GM10248 (cell line): Measurements from ENCODE around the gene DNAJC18.

Source experiments
- CTCF ChIA-PET: fragments of 300-600 bp; sonication (Branson Sonifier 250); formaldehyde crosslinking; extraction: SDS; loops from one replicate; lab custom pipeline; 2021; ENCODE audit warnings: antibody characterized with exemption; lab: Yijun Ruan, JAX
- POLR2A ChIA-PET: fragments of 350-650 bp; sonication (Branson Sonifier 250); formaldehyde crosslinking; extraction: SDS; loops from one replicate; lab custom pipeline; 2020; ENCODE audit warnings: antibody characterized with exemption; lab: Yijun Ruan, JAX
- DNase-seq: peaks from one replicate; pipeline ENCODE4 v3.0.0; 2012; ENCODE audit errors: extremely low spot score
- TF ChIP-seq, protein P1 (sequence below): IDR thresholded peaks from 2 replicates; pipeline ENCODE4 v1.5.1; 2012; ENCODE audit warnings: mild to moderate bottlenecking, low read depth; ENCODE audit errors: extremely low read depth, missing control alignments, control extremely low read depth

The DNAJC18 gene

DNA sequence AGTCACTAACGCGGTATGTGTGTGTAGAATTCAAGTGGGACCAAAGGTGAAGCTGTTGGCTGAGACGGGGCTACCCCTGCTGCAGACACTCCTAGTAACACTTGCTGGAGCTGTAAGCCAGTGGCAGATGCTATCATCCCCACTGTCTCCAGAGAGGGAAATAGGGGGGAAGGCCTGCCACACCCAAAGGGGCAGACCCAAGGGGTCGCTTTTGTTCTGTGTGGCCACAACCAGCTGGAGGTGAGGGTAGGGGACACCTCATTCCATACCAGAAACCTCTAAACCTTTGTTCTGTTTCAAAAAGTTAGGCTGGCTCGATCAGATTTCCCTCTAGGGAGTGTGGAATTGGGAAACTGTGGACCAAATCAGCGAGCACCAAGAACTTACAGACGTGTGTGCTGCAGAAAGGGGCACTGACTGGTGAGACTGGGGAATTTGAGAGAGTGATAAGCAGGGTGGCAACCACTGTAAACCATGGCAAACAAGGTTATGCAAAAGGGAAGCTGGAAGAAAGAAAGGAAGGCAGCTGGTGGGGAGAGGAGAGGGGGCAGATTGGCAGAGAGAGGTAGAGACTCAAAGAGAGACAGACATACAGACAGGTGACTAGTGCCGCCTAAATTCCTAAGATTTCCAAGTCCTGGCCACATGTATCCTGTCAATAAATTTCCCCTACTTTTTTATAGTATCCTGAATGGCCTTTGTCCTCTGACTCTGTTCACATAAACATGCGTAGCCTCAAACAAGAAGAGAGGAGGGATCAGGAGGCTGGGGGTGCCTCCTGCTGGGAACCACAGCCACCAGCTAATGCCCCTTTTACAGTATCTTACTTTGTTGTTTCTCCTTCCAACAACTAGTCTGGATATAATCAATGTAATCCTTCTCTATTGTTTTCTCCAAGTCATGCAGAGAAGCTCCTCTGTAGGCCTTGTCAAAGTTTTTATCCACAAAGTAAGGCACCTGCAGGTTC, 19.8 kb downstream of the DNAJC18 start:
- CTCF ChIA-PET: interaction anchor here (1.0 to 18.1 kb wide), 15 partner anchors 8 to 347 kb away, joined by 3 to 504 read pairs (median 6); partner anchors contain the start of genes DNAJC18 and SPATA24
- TF ChIP-seq, protein P1, sequence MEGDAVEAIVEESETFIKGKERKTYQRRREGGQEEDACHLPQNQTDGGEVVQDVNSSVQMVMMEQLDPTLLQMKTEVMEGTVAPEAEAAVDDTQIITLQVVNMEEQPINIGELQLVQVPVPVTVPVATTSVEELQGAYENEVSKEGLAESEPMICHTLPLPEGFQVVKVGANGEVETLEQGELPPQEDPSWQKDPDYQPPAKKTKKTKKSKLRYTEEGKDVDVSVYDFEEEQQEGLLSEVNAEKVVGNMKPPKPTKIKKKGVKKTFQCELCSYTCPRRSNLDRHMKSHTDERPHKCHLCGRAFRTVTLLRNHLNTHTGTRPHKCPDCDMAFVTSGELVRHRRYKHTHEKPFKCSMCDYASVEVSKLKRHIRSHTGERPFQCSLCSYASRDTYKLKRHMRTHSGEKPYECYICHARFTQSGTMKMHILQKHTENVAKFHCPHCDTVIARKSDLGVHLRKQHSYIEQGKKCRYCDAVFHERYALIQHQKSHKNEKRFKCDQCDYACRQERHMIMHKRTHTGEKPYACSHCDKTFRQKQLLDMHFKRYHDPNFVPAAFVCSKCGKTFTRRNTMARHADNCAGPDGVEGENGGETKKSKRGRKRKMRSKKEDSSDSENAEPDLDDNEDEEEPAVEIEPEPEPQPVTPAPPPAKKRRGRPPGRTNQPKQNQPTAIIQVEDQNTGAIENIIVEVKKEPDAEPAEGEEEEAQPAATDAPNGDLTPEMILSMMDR: no peak
- no peak for DNase-seq
- POLR2A ChIA-PET: no interaction called here

DNA sequence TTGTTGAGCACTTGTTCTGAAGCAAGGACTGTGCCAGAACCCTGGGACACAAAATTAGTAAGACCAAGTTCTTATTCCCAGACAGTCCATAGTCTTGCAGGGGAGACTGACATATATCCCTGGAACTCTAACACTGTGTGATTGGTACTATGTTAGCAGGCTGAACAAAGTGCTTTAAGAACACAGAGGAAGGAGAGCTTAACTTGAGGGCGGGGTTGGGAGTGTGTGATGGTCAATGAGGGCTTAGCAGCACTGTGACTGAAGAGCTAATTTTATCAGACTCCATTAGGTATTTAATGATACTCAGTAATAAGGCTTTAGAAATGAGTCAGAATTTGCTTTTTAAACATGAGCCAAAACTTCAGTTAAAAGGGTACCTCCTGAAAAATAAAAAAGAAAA, 20.5 kb downstream of the DNAJC18 start:
- CTCF ChIA-PET: interaction anchor here (1.0 to 18.1 kb wide), 6 partner anchors 9 to 98 kb away, joined by 3 to 504 read pairs (median 8); partner anchors contain the start of gene SPATA24
- POLR2A ChIA-PET: no interaction called here
- TF ChIP-seq, protein P1: no peak
- DNase-seq: no peak

DNA sequence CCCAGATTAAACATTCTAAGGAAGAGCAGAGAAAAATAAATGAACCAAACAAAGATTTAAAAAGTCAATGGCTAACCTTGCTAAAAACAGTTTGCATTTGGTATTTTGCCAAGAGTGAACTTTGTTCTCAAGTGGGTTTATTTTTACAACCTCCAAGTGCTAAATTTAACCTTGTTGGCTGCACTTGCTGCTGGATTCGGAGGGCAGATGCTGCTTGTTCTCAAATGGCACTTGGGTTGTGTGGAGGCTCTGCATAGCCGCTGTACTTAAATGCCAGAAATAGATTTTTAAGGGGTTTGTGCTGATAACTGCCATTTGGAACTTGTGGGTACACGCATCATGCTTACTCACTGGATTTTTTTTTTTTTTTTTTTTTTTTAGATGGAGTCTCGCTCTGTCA, 22.1 kb downstream of the DNAJC18 start:
- ChIA-PET CTCF (interaction anchor here (0.9 to 18.1 kb wide), 4 partner anchors 8 to 100 kb away, joined by 3 to 504 read pairs (median 8); partner anchors contain the start of gene SPATA24), POLR2A (no interaction called here)
- DNase-seq: no peak
- TF ChIP-seq, protein P1: no peak

DNA sequence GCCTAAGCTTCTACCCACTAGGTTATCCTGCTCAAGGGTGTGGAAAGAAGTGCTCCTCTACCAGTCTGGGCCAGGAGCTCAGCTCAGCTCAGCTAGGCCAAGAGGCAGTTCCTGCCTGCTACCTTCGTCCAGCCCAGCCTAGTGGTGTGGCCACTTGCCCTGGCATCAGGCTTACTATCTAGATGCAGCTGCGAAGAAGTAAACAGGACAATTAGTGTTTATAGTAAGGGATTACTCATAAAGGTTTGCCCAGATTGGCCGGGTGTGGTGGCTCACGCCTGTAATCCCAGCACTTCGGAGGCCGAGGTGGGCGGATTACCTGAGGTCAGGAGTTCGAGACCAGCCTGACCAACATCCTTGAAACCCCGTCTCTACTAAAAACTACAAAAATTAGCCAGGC, 22.7 kb downstream of the DNAJC18 start:
- TF ChIP-seq, protein P1: no peak
- POLR2A ChIA-PET: no interaction called here
- CTCF ChIA-PET: interaction anchor here (1.3 to 18.1 kb wide), 3 partner anchors 14 to 101 kb away, joined by 3 to 504 read pairs (median 14); partner anchors contain the start of gene SPATA24
- DNase-seq: no peak

DNA sequence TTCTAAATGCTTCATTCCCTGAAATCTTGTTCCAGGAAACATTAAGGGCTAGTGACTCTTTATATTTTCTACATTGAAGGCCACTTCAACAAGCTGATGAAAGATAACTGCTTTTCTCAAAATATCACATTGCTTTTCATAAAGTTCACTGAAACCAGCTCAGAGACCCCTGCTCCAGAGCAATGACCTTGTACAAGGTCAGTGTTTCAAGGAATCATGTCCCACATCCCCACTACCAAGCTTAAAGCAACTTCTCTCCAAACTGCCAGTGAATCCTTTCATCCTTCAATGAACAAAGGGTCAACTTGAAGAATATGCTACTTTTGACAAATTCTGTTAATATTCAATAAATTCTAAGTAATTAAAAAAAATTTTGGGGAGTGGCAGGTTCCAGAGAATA, 23.5 kb downstream of the DNAJC18 start:
- ChIA-PET CTCF (interaction anchor here (0.8 to 18.1 kb wide), 5 partner anchors 8 to 145 kb away, joined by 3 to 504 read pairs (median 6); partner anchors contain the start of genes SPATA24 and UBE2D2), POLR2A (no interaction called here)
- no peak for DNase-seq
- TF ChIP-seq, protein P1: no peak

DNA sequence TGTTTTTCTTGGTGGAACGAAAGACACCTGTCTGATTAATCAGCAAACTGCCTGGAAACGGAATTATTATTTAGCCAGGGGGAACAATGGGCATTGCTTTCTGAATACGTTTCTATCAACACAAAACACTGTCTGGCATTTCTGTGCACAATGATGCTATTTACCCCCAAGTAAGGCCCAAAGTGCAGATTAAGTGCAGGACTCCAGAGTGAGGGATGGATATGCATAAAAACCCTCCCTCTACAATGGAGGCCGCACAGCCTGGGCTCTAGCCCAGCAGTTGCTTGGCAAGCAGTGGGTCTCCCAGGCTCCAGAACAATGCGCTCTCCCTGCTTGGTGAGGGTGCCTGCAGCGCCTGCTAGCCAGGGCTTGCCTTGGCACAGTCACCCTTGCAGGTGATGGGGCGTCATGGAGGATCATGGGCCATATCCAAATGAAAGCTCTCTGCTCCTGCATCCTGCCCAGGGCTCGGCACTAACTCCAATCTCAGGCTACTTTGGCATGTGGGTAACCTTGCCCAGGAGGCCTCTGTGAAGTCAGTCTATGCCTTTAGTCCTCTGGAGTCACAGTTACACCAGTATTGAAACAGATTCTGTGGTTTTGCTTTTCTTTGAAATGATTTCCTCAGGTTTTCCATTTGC, 24.0 kb downstream of the DNAJC18 start:
- DNase-seq: no peak
- ChIA-PET POLR2A (no interaction called here), CTCF (interaction anchor here (0.8 to 18.1 kb wide), 5 partner anchors 9 to 146 kb away, joined by 3 to 504 read pairs (median 6); partner anchors contain the start of genes SPATA24 and UBE2D2)
- TF ChIP-seq, protein P1: no peak
